Adipose tissue (tissue), 3 donors: Measurements from ENCODE around the gene APP. TPM values are rescaled to one million over a fixed set of nuclear protein-coding genes. Genes with fewer than 3 reads are reported as not detected.

Experiments
- H3K27ac ChIP-seq: one replicate; pipeline ENCODE4 v1.5.1; 2013; ENCODE audit warnings: low read depth, low read length
- WGBS, 3 donors: extraction: QIAGEN DNeasy Blood & Tissue Kit; methylation state at CpG; one replicate each; pipeline ENCODE4 v1.1.7; 2013; 5-methylcytosine and 5-hydroxymethylcytosine counted together
- polyA plus RNA-seq, 3 donors: library from polyadenylated mRNA; stranded (reverse); fragments of 200-250 nt; gene quantifications; one replicate each; pipeline ENCODE4 v1.2.3, GENCODE V29; 2013
- donor health status: healthy with polysubstance abuse.
- donor health status: Bipolar disorder and iron deficiency.
- donor health status: healthy.

Gene APP
- polyA plus RNA-seq, 3 donors = 101 to 212 (median 126) TPM

DNA sequence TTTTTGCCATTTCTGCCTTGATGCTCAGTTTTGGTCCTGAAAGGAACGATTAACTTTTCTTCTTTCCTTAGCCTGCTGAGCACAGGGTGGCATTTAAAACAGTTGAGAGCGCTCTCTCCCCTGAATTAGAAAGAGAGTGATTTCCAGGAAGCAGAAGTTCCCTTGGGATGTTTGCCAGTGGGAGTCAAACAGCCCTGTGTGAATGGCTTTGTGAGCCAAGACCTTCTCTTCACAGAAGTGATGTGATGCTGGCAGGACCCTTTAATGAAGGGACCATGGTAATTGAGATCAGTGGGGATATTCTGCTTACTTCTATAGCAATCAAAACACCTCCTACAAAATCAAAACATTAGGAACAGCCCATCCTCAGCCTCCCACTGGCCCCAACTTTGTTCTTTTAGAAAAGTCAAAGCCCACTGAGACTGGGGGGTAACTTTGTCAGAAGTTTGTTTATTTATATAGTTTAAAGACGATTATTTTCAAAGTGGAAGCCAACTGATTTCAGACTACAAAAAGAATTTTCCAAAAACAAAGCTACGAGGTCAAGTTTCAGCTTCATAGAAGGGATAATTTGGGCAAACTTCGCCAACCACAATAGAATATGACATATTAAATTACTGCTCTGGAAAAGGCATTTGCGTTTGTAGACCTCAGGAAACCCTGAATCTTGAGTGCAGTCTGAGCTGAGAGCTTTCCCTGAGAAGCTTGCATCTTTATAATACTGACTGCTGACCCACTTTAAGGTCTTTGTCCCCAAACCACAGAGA is 313.1 kb downstream of the APP start:
- 60 to 65% (median 60%) methylated on average over 6 of the region's 6 CpGs for WGBS, 3 donors
- H3K27ac ChIP-seq = no peak overlapping the region

GRCh38 chr21:25855576-25855975 is 315.0 kb downstream of the APP start:
- H3K27ac ChIP-seq = no peak overlapping the region
- 81 to 89% (median 87%) methylated on average over 5 of the region's 5 CpGs for WGBS, 3 donors

- WGBS, 3 donors = 46 to 97% (median 85%) methylated on average over 1 of the region's 1 CpG
Measured at GRCh38 chr21:25850126-25850842, 320.3 kb downstream of the APP start.

DNA sequence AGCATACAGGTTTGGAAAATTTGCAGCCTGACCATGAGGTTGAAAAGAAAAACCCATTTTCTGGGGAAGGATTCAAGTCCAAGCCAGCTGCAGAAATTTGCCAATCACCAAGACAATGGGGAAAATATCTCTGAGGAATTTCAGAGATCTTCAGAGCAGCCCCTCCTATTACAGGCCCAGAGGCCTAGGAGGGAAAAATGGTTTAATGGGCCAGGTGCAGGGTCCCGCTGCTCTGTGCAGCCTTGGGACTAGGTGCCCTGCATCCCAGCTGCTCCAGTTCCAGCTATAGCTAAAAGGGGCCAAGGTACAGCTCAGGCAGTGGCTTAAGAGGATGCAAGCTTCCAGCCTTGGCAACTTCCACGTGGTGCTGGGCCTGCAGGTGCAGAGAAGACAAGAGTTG is 322.3 kb downstream of the APP start:
- 55 to 67% (median 61%) methylated on average over 2 of the region's 2 CpGs for WGBS, 3 donors
- H3K27ac ChIP-seq = no peak overlapping the region

More at GRCh38 chr21:25850126-25850842, 320.3 kb downstream of the APP start:
- H3K27ac ChIP-seq = no peak overlapping the region

- no peak overlapping the region for H3K27ac ChIP-seq
- 60 to 70% (median 67%) methylated on average over 5 of the region's 5 CpGs for WGBS, 3 donors
Measured at GRCh38 chr21:25845729-25846256, 324.8 kb downstream of the APP start.

DNA sequence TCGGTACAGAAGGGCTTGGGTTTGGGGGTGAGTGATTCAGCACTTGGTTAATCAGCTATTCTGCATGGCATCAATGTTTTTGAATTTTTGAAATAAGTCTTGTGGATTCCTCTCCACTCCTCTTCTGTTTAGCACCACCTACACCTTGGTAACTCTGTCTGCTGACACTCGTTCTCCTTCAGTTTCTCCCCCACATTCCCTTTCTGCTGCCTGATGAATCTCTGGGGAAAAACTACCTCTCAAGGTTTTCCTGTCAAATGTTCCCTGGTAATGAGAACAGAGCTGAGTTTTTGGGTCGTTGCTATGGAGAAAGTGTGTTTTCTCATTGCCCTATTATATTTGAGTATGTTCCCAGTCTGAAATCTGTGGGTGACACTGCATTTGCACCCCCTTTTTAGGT is 327.6 kb downstream of the APP start:
- H3K27ac ChIP-seq = no peak overlapping the region
- 53 to 65% (median 55%) methylated on average over 3 of the region's 3 CpGs for WGBS, 3 donors

GRCh38 chr21:25838809-25839208 is 331.8 kb downstream of the APP start:
- WGBS, 3 donors = 80 to 92% (median 91%) methylated on average over 4 of the region's 4 CpGs
- no peak overlapping the region for H3K27ac ChIP-seq

- 24 to 50% (median 37%) methylated on average over 4 of the region's 4 CpGs for WGBS, 3 donors
- no peak overlapping the region for H3K27ac ChIP-seq
Measured at GRCh38 chr21:25837533-25838265, 332.9 kb downstream of the APP start.

GRCh38 chr21:25836396-25836795 is 334.2 kb downstream of the APP start:
- no peak overlapping the region for H3K27ac ChIP-seq
- WGBS, 3 donors = 82 to 87% (median 84%) methylated on average over 2 of the region's 2 CpGs

DNA sequence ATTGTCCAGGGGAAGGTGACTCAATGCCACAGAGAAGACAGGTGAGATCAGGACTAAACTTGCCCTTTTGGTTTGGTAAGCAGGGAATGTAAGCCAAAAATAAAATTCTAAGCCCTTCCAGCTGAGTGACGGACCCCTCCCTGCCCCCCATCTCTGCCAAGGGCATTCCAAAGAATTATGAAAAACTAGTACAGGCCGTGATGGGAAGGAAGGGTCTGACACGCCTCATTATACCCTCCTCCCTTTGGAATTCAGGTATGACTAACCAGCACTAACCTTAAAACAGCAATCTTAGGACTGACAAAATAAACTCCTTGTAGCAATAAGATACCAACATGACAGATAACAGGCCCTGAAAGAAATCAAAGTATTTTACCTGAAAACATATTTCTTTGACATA is 336.2 kb downstream of the APP start:
- no peak overlapping the region for H3K27ac ChIP-seq
- WGBS, 3 donors = 57 to 79% (median 78%) methylated on average over 3 of the region's 3 CpGs

DNA sequence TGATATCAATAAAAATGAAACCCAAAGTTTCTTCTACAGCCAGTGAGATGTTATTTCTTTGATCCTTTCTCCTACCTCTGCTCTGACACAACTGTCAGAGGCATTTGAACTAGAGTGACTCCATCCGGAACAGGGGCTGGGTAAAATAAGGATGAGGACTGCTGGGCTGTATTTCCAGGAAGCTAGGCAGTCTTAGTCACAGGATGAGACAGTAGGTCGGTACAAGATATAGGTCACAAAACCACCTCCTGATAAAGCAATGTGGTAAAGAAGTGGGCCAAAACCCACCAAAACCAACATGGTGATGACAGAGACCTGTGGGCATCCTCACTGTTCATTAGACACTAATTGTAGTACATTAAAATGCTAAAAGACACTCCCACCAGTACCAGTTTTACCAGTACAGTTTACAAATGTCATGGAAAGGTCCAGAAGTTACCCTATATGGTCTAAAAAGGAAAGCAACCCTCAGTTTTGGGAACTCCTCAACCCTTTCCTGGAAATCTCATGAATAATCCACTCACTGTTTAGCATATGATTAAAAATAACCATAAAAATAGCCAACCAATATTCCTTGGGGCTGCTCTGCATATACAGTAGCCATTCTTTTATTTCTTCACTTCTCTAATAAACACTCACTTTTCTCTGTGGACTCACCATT is 339.1 kb downstream of the APP start:
- WGBS, 3 donors = 70 to 81% (median 74%) methylated on average over 2 of the region's 2 CpGs
- H3K27ac ChIP-seq = no peak overlapping the region
